ENCODE data around the gene DNASE1L3. TPM values are rescaled to one million over a fixed set of nuclear protein-coding genes. Genes with fewer than 3 reads are reported as not detected.

DNASE1L3 gene
- total and polyA plus RNA-seq, 2 of the 4 experiments (the other 2 are of a cell fraction) = not detected

DNA sequence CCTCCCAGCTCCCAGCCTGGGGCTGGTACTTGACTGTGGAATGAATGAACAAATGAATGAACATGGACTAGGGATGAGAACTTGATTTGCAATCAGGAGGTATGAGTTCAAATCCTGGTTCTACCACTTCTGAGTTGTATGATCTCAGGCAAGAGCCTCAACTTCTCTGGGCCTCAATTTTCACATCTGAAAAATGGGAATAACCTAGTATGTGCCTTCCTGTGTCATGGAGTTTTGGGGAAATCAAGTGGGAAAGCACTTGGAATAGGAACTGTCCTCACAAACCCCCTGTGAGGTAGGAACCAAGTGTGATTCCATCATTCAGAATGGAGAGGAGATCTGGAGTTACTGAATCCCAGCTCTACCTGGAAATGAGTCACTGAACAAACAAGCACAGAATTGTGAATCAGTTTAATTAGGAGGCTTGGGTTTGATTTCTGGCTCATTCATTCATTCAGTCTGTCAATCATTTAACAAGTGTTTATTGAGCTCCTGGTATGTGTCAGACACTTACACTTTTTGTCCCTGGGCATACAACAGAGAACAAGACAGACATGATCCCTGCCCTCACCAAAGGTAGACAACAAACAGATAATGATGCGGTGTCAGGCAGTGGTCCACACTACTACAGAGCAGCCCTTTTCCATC is 29.7 kb downstream of the DNASE1L3 start:
- Histone ChIP-seq H2BK15ac (ENCODE audit: low read depth, low read length) (no peak overlapping the region), H3K27me3 (ENCODE audit: control insufficient read depth, insufficient read depth, low read length) (peaks cover 13% of the 10 kb centered on the region), H3K14ac (replicated peaks; ENCODE audit: low read depth, low read length) (no peak overlapping the region), H4K91ac (ENCODE audit: insufficient read depth, low read depth, low read length) (no peak overlapping the region), H3K9me1 (ENCODE audit: insufficient read depth, low read length) (no peaks in the 10 kb centered on the region), H3K9me3 (ENCODE audit: control insufficient read depth, insufficient read depth, low read length) (no peaks in the 10 kb centered on the region), H2AK9ac (replicated peaks; ENCODE audit: low read depth, low read length, poor library complexity) (no peak overlapping the region), H2AK5ac (ENCODE audit: low read depth, low read length) (no peak overlapping the region), H3K36me3 (ENCODE audit: control insufficient read depth, insufficient read depth, low read length) (no peaks in the 10 kb centered on the region), H4K8ac (ENCODE audit: low read depth in 2 of 2, low read length in 2 of 2) (no peak overlapping the region), H3K79me1 (ENCODE audit: low read depth in 1 of 2, low read length in 2 of 2) (no peaks in the 10 kb centered on the region), H3K23ac (ENCODE audit: low read depth, low read length) (no peak overlapping the region), H2AFZ (replicated peaks; ENCODE audit: low read length, poor library complexity) (no peak overlapping the region), H4K5ac (ENCODE audit: low read depth, low read length) (no peak overlapping the region), H3K56ac (ENCODE audit: extremely low read depth, insufficient read depth, low read length) (no peak overlapping the region), H2BK20ac (ENCODE audit: low read depth, low read length) (no peak overlapping the region), H3K4me2 (ENCODE audit: low read depth, low read length) (no peak overlapping the region), H4K20me1 (ENCODE audit: insufficient read depth, low read length) (no peaks in the 10 kb centered on the region), H2BK120ac (ENCODE audit: low read depth, low read length) (no peak overlapping the region), H3K27ac (ENCODE audit: insufficient read depth, low read length) (no peak overlapping the region), H3K4me3 (ENCODE audit: insufficient read depth, low read depth, low read length) (no peak overlapping the region), H3K4ac (ENCODE audit: low read depth, low read length) (no peak overlapping the region), H3K4me1 (ENCODE audit: control insufficient read depth, insufficient read depth, low read length) (no peaks in the 10 kb centered on the region), H3K18ac (ENCODE audit: low read depth, low read length) (no peak overlapping the region), H3K9ac (ENCODE audit: low read depth, low read length) (no peak overlapping the region), H2BK5ac (ENCODE audit: low read depth, low read length, poor library complexity, severe bottlenecking) (no peak overlapping the region)
- DNase-seq (no peak), ATAC-seq (ENCODE audit: low read depth) (no peak)
- no CpG with 5 or more reads among the region's 1 CpG for WGBS, 2 experiments (ENCODE audit: extremely low coverage in 2 of 2, insufficient read length in 1 of 2)
- dilution Hi-C loops (cut with HindIII; ENCODE audit: low sequenced_read_pairs, unreplicated experiment) (no loop called here), in situ Hi-C loops (cut with MboI; ENCODE audit: low sequenced_read_pairs) (loop anchor here (25.0 kb wide), 1 partner anchor 231 kb away; no protein-coding TSS in a partner anchor), intact Hi-C loops (cut with micrococcal nuclease) (no loop called here)
- ChIA-PET POLR2A (ENCODE audit: unreplicated experiment) (no interaction called here), CTCF (no interaction called here)
- no TSS peak for BruUV-seq (replicated peaks)
- no peak for TF ChIP-seq RCOR1 (IDR thresholded peaks at IDR 0.05; ENCODE audit: insufficient replicate concordance, low read length)
- no peak for TF ChIP-seq BHLHE40 (IDR thresholded peaks at IDR 0.05; ENCODE audit: low read depth, low read length)
- TF ChIP-seq RAD21 (IDR thresholded peaks at IDR 0.05; ENCODE audit: low read length) = no peak
- TF ChIP-seq, protein P1, sequence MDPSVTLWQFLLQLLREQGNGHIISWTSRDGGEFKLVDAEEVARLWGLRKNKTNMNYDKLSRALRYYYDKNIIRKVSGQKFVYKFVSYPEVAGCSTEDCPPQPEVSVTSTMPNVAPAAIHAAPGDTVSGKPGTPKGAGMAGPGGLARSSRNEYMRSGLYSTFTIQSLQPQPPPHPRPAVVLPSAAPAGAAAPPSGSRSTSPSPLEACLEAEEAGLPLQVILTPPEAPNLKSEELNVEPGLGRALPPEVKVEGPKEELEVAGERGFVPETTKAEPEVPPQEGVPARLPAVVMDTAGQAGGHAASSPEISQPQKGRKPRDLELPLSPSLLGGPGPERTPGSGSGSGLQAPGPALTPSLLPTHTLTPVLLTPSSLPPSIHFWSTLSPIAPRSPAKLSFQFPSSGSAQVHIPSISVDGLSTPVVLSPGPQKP (IDR thresholded peaks at IDR 0.05; ENCODE audit: borderline replicate concordance, low read depth, low read length) = no peak
- TF ChIP-seq SMC3 (IDR thresholded peaks at IDR 0.05; ENCODE audit: low read depth, low read length) = no peak
- TF ChIP-seq POLR2A (IDR thresholded peaks at IDR 0.05; ENCODE audit: low read depth, low read length) = no peak
- no peak for TF ChIP-seq CEBPB (IDR thresholded peaks at IDR 0.05; ENCODE audit: low read depth, low read length)
- no peak for TF ChIP-seq MXI1 (IDR thresholded peaks at IDR 0.05; ENCODE audit: borderline replicate concordance, low read depth, low read length)
- TF ChIP-seq RFX5 (IDR thresholded peaks at IDR 0.05; ENCODE audit: low read depth, low read length) = no peak
- no peak for TF ChIP-seq MAFK (IDR thresholded peaks at IDR 0.05; ENCODE audit: low read depth, low read length)
- TF ChIP-seq, protein P2, sequence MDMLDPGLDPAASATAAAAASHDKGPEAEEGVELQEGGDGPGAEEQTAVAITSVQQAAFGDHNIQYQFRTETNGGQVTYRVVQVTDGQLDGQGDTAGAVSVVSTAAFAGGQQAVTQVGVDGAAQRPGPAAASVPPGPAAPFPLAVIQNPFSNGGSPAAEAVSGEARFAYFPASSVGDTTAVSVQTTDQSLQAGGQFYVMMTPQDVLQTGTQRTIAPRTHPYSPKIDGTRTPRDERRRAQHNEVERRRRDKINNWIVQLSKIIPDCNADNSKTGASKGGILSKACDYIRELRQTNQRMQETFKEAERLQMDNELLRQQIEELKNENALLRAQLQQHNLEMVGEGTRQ (IDR thresholded peaks at IDR 0.05; ENCODE audit: low read depth, low read length) = no peak
- TF ChIP-seq CHD1 (IDR thresholded peaks at IDR 0.05; ENCODE audit: low read depth, low read length) = no peak
- no peak for TF ChIP-seq NFE2L2 (IDR thresholded peaks at IDR 0.05; ENCODE audit: low read depth, low read length)
- TF ChIP-seq MAZ (IDR thresholded peaks at IDR 0.05; ENCODE audit: borderline replicate concordance, low read depth, low read length) = no peak
- TF ChIP-seq, protein P3, sequence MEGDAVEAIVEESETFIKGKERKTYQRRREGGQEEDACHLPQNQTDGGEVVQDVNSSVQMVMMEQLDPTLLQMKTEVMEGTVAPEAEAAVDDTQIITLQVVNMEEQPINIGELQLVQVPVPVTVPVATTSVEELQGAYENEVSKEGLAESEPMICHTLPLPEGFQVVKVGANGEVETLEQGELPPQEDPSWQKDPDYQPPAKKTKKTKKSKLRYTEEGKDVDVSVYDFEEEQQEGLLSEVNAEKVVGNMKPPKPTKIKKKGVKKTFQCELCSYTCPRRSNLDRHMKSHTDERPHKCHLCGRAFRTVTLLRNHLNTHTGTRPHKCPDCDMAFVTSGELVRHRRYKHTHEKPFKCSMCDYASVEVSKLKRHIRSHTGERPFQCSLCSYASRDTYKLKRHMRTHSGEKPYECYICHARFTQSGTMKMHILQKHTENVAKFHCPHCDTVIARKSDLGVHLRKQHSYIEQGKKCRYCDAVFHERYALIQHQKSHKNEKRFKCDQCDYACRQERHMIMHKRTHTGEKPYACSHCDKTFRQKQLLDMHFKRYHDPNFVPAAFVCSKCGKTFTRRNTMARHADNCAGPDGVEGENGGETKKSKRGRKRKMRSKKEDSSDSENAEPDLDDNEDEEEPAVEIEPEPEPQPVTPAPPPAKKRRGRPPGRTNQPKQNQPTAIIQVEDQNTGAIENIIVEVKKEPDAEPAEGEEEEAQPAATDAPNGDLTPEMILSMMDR (conservative IDR thresholded peaks at IDR 0.05; ENCODE audit: low read depth, low read length) = no peak
- no peak for TF ChIP-seq FOS (IDR thresholded peaks at IDR 0.05; ENCODE audit: low read depth, low read length)

All from IMR-90 (cell line).